Lower leg skin (tissue), 3 donors: Measurements from ENCODE around the gene OR8D1.

ENCODE experiments used
- POLR2A ChIP-seq, 2 donors: fragments of 450-650 bp; IDR thresholded peaks; one replicate each; pipeline ENCODE4 v1.6.1; 2016 to 2017; ENCODE audit warnings: antibody characterized with exemption in 2 of 2, mild to moderate bottlenecking in 1 of 2, moderate library complexity in 1 of 2
- TF ChIP-seq, protein P1 (sequence below), 3 donors: fragments of 450-650 bp; IDR thresholded peaks; one replicate each; pipeline ENCODE4 v1.5.1; 2016; ENCODE audit warnings: antibody characterized with exemption in 3 of 3, mild to moderate bottlenecking in 3 of 3, moderate library complexity in 2 of 3

GRCh38 chr11:124297921-124298320 lies 15.8 kb downstream of the OR8D1 start:
- TF ChIP-seq POLR2A (IDR thresholded peaks at IDR 0.05), result no peak
- TF ChIP-seq, protein P1, sequence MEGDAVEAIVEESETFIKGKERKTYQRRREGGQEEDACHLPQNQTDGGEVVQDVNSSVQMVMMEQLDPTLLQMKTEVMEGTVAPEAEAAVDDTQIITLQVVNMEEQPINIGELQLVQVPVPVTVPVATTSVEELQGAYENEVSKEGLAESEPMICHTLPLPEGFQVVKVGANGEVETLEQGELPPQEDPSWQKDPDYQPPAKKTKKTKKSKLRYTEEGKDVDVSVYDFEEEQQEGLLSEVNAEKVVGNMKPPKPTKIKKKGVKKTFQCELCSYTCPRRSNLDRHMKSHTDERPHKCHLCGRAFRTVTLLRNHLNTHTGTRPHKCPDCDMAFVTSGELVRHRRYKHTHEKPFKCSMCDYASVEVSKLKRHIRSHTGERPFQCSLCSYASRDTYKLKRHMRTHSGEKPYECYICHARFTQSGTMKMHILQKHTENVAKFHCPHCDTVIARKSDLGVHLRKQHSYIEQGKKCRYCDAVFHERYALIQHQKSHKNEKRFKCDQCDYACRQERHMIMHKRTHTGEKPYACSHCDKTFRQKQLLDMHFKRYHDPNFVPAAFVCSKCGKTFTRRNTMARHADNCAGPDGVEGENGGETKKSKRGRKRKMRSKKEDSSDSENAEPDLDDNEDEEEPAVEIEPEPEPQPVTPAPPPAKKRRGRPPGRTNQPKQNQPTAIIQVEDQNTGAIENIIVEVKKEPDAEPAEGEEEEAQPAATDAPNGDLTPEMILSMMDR (IDR thresholded peaks at IDR 0.05), result no peak
